Vagina (tissue), 2 donors: Measurements from ENCODE around the gene ARHGAP24. TPM values are rescaled to one million over a fixed set of nuclear protein-coding genes. Genes with fewer than 3 reads are reported as not detected.

ENCODE experiments used
- DNase-seq, 2 donors: peaks; one replicate each; pipeline ENCODE4 v3.0.0-alpha.2; 2017; ENCODE audit errors: extremely low spot score in 2 of 2
- H3K27ac ChIP-seq: fragments of 200-600 bp; sonication (generic); one replicate; pipeline ENCODE4 v1.5.1; 2019
- H3K27me3 ChIP-seq: fragments of 200-600 bp; sonication (generic); one replicate; pipeline ENCODE4 v1.5.1; 2019
- H3K36me3 ChIP-seq, 2 donors: fragments of 200-600 bp; sonication (generic); one replicate each; pipeline ENCODE4 v1.5.1; 2017 to 2019
- H3K4me1 ChIP-seq: fragments of 200-600 bp; sonication (generic); one replicate; pipeline ENCODE4 v1.5.1; 2019
- H3K4me3 ChIP-seq, 2 donors: fragments of 200-600 bp; sonication (generic); 1 replicate in 1 of 2; 2 replicates in 1 of 2; pipeline ENCODE4 v1.5.1; 2016 to 2019
- H3K9me3 ChIP-seq: fragments of 200-600 bp; sonication (generic); one replicate; pipeline ENCODE4 v1.5.1; 2019
- CTCF ChIP-seq, 3 experiments: fragments of 450-650 bp in 2 of 3; fragments of 200-600 bp in 1 of 3; sonication (generic) in 1 of 3; IDR thresholded peaks; one replicate each; pipeline ENCODE4 v1.5.1; 2017 to 2019; ENCODE audit warnings: antibody characterized with exemption in 3 of 3, mild to moderate bottlenecking in 2 of 3, moderate library complexity in 2 of 3
- POLR2A ChIP-seq, 2 donors: fragments of 450-650 bp; IDR thresholded peaks; one replicate each; pipeline ENCODE4 v1.6.1; 2017; ENCODE audit warnings: antibody characterized with exemption in 2 of 2, mild to moderate bottlenecking in 2 of 2, moderate library complexity in 2 of 2
- POLR2AphosphoS5 ChIP-seq, 2 donors: sonication (generic); formaldehyde crosslinking; IDR thresholded peaks; one replicate each; pipeline ENCODE4 v1.9.0; 2017; ENCODE audit warnings: antibody characterized with exemption in 2 of 2, mild to moderate bottlenecking in 2 of 2, low read depth in 1 of 2; ENCODE audit not compliant: insufficient read depth in 1 of 2
- intact Hi-C: fragments of 100-400 bp; cut with DNase I; formaldehyde crosslinking; loops from one replicate; pipeline ENCODE4 v1.15.1; 2023
- total RNA-seq: library from RNA; depleted of rRNA; stranded (reverse); fragments of >200 nt; gene quantifications from one replicate; pipeline ENCODE4 v1.2.3, GENCODE V29; 2016

The ARHGAP24 gene
- total RNA-seq, 1 donor from 2014 or later: 40.0 TPM

- DNase-seq: no peak
- Histone ChIP-seq H3K4me3 (no peak overlapping the region), H3K27ac (no peak overlapping the region), H3K27me3 (no peaks in the 10 kb centered on the region), H3K36me3 (no peaks in the 10 kb centered on the region), H3K4me1 (no peaks in the 10 kb centered on the region), H3K9me3 (no peaks in the 10 kb centered on the region)
- intact Hi-C loops: no loop called here
- TF ChIP-seq CTCF (IDR thresholded peaks at IDR 0.05) (no peak), POLR2A (IDR thresholded peaks at IDR 0.05) (no peak), POLR2AphosphoS5 (IDR thresholded peaks at IDR 0.05; ENCODE audit: insufficient read depth in 1 of 2, low read depth in 1 of 2) (no peak)
Observed at GRCh38 chr4:85431156-85431555, 43.8 kb upstream of the ARHGAP24 start.

DNA sequence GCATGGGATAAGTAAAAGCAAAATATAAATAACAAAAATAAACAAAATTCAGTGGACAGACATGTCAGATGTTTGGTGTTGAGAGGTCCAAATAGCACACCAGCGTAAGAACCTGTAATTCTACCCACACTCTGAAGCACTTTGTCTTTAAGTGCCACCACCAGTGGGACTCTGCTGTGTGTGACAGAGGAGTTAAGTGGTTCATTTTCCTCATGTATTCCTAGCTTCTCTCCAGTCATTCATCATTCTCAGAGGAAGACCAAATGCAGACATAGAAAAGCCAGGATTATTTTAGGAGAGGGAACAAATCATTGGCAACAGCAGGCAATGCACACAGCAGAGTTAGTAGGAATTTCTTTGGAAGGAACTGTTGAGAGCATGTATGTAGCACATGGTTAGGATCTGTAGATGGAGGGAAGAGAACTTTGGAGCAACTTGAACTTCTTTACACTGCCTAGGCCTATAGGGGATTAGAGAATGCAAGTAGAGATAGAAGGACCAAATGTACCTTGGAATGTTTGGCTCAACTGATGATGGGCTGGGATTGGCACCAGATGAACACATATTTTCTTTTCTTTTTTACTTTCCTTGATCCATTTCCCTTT lies 43.0 kb upstream of the ARHGAP24 start:
- Histone ChIP-seq H3K36me3 (no peaks in the 10 kb centered on the region), H3K27me3 (no peaks in the 10 kb centered on the region), H3K4me1 (no peaks in the 10 kb centered on the region), H3K9me3 (no peaks in the 10 kb centered on the region), H3K4me3 (no peak overlapping the region), H3K27ac (no peak overlapping the region)
- intact Hi-C loops: no loop called here
- no peak for DNase-seq
- no peak for TF ChIP-seq CTCF (IDR thresholded peaks at IDR 0.05)
- TF ChIP-seq POLR2AphosphoS5 (IDR thresholded peaks at IDR 0.05; ENCODE audit: insufficient read depth in 1 of 2, low read depth in 1 of 2): no peak
- TF ChIP-seq POLR2A (IDR thresholded peaks at IDR 0.05): no peak

GRCh38 chr4:85445050-85445639 lies 29.8 kb upstream of the ARHGAP24 start:
- Histone ChIP-seq H3K4me3 (no peak overlapping the region), H3K4me1 (peaks cover 10% of the 10 kb centered on the region), H3K27ac (no peak overlapping the region), H3K27me3 (no peaks in the 10 kb centered on the region), H3K36me3 (no peaks in the 10 kb centered on the region), H3K9me3 (no peaks in the 10 kb centered on the region)
- intact Hi-C loops: no loop called here
- TF ChIP-seq POLR2AphosphoS5 (IDR thresholded peaks at IDR 0.05; ENCODE audit: insufficient read depth in 1 of 2, low read depth in 1 of 2): no peak
- TF ChIP-seq POLR2A (IDR thresholded peaks at IDR 0.05): no peak
- TF ChIP-seq CTCF (IDR thresholded peaks at IDR 0.05): no peak
- DNase-seq: no peak

DNA sequence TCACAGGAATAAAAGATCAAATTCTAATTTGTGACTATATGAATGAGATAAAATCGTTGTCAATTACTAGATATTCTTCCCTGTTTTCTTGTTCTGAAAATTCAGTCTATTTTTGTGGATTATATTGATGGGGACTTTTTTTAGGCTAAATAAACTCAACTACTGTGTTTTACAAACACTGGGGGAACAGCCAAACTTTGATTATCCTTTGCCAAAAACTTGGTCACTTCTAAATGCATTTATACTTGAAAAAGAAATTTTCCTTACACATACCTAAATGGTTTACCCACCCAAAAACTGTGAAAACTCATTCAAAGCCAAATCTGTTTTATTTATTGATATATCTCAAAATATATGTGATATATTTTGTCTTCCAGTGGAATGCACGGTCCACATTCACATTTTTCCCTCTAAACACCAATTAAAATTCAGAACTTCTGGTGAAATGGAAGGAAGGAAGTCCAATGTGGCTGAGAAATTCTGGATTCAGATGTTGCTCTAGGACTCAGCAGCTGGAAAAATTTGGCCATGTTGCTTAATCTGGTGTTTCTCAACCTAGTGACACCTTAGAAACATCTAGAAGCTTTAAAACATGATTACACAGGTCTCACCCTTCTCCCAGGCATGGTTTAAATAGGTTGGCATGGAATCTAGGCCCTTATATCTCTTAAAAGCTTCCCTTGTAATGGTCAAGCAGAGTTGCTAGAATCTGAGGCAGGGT lies 28.6 kb upstream of the ARHGAP24 start:
- Histone ChIP-seq H3K9me3 (no peaks in the 10 kb centered on the region), H3K4me3 (no peak overlapping the region), H3K4me1 (peaks cover 10% of the 10 kb centered on the region), H3K27ac (no peak overlapping the region), H3K27me3 (no peaks in the 10 kb centered on the region), H3K36me3 (no peaks in the 10 kb centered on the region)
- DNase-seq: no peak
- no peak for TF ChIP-seq POLR2AphosphoS5 (IDR thresholded peaks at IDR 0.05; ENCODE audit: insufficient read depth in 1 of 2, low read depth in 1 of 2)
- no peak for TF ChIP-seq CTCF (IDR thresholded peaks at IDR 0.05)
- no peak for TF ChIP-seq POLR2A (IDR thresholded peaks at IDR 0.05)
- intact Hi-C loops: no loop called here
